ENCODE results near the gene COL12A1.

DNA sequence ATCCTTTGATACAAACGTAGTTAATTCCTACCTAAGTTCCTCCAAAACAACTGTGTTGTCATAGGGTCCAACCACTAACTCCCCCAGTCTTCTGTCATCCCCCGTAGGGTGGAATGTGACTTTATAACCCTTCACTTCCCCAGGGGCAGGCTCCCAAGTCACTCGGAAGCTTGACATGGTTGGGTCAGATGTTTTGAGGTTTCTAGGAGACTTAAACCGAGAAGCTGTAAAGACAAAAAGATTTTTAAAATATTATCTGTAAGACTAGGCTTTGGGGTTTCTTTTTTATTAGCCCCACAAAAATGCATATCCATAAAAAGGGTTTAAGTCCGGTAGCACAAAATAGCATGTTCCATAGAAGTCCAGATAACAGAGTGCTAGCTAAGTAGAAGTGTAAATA is 50.2 kb downstream of the COL12A1 start:
- TF ChIP-seq, protein P1, sequence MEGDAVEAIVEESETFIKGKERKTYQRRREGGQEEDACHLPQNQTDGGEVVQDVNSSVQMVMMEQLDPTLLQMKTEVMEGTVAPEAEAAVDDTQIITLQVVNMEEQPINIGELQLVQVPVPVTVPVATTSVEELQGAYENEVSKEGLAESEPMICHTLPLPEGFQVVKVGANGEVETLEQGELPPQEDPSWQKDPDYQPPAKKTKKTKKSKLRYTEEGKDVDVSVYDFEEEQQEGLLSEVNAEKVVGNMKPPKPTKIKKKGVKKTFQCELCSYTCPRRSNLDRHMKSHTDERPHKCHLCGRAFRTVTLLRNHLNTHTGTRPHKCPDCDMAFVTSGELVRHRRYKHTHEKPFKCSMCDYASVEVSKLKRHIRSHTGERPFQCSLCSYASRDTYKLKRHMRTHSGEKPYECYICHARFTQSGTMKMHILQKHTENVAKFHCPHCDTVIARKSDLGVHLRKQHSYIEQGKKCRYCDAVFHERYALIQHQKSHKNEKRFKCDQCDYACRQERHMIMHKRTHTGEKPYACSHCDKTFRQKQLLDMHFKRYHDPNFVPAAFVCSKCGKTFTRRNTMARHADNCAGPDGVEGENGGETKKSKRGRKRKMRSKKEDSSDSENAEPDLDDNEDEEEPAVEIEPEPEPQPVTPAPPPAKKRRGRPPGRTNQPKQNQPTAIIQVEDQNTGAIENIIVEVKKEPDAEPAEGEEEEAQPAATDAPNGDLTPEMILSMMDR (IDR thresholded peaks at IDR 0.05; ENCODE audit: extremely low read depth in 1 of 2, insufficient read depth in 1 of 2, low read depth in 1 of 2, low read length in 2 of 2), result no peak
- TF ChIP-seq EZH2 (IDR thresholded peaks at IDR 0.05; ENCODE audit: borderline replicate concordance, low read depth, low read length, severe bottlenecking) (no peak), POLR2A (IDR thresholded peaks at IDR 0.05; ENCODE audit: low read depth, low read length) (no peak)

Measured in endothelial cell of umbilical vein (primary cell).